GM21515 (cell line): Measurements from ENCODE around the gene L3MBTL1.

Experiments
- ATAC-seq: cut with Tn5 transposase; IDR thresholded peaks from one replicate; pipeline ENCODE4 v1.9.1; 2021; ENCODE audit not compliant: unreplicated experiment

L3MBTL1 gene

DNA sequence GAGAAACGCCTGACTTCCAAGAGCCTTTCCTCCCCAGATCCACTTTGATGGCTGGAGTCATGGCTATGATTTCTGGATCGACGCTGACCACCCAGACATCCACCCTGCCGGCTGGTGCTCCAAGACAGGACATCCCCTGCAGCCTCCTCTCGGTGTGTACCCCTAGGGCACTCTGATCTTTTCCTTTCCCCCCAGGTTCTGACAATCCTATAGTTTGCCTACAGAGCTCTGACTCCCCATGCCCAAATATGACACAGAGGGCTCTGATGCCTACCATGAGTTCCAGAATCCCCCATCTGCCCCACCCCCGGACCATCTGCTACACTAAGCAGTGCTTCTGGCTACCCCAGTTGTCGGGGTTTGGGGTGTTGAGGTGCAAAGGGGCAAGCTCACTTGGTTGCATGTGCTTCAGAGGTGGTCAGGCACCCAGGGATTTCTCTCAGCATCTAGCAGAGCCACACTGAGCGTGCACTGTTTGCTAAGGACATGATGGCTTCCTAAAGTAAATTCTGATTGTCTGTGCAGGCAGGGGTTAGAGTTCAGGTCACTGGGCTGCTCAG is 27.4 kb downstream of the L3MBTL1 start:
- no peak for ATAC-seq

DNA sequence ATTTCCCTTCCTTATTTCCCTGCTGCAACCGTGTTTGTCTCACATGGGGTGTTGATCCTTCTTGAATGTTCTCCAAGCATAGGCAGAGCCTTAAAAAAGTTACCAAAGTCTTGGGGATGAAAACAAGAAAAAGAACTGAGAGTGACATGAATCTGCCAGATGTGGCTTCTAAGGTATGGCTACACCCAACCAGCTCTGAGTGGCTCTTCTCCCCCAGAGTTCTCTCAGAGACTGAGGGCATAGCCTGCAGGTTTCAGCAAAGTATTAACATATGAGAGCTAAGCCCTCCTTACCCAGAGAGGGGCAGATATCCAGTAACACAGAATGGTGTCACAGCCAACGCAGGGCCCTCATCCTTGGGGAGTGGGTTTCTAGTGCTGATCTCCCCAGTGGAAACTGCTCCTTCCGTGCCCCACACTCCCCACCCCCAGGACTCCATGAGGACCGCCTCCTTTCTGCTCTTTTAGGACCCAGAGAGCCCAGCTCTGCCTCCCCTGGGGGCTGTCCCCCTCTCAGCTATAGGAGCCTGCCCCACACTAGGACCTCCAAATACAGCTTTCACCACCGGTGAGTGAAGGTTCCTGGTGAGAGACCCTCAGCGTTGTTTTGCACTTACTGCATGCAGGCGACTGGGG is 28.0 kb downstream of the L3MBTL1 start:
- ATAC-seq, result no peak

DNA sequence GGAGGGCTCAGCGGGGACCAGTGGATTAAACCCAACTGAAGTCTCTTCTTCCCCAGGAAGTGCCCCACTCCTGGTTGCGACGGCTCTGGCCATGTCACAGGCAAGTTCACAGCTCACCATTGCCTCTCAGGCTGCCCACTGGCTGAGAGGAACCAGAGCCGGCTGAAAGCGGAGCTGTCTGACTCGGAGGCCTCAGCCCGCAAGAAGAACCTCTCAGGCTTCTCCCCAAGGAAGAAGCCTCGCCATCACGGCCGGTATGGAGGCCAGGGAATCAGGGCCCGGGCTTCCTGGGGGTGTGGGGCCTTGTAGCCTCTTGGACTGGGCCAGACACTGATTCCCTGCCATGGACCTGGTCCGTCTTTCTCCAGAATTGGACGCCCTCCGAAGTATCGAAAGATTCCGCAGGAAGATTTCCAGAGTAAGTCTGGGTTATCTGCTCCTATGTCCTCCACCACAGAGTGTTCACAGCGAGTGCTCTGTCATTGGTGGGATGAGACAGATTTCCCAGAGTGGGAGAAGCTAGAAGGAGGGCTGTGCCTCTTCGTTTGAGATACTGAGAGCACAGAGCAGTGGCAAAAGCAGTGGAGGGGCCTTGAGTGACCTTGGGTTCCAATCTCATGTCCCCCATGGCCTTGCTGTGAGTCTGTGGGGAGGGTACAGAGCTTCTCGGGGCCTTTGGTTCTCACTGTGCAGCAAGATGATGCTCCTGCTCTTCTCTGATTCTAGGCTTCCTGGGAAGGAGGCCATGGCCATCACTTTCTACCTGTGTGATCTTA is 28.7 kb downstream of the L3MBTL1 start:
- no peak for ATAC-seq

DNA sequence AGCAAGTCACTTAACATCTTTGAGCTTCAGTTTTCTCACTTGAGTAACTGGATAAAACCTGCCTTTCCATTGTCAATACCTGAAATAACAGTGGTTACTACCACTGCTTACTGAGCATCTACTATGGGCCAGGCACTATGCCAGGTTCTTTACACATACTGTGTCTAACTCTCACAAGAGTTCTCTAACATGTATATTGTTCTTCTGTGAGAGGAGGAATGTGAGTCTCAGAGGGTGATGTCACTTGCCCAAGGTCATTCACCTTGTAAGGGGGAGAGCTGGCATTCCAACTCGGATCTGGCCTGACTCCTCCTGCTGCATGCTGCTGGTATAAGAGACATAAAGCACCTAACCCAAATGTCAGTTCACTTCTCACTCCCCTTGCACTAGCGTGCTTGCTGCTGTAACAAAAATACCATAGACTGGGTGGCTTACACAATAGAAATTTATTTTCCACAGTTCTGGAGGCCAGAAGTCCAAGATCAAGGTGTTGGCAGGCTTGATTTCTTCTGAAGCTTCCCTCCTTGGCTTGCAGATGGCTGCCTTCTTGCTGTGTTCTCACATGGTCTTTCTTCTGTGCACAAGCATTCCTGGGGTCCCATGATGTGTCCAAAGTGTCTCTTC is 29.4 kb downstream of the L3MBTL1 start:
- no peak for ATAC-seq

DNA sequence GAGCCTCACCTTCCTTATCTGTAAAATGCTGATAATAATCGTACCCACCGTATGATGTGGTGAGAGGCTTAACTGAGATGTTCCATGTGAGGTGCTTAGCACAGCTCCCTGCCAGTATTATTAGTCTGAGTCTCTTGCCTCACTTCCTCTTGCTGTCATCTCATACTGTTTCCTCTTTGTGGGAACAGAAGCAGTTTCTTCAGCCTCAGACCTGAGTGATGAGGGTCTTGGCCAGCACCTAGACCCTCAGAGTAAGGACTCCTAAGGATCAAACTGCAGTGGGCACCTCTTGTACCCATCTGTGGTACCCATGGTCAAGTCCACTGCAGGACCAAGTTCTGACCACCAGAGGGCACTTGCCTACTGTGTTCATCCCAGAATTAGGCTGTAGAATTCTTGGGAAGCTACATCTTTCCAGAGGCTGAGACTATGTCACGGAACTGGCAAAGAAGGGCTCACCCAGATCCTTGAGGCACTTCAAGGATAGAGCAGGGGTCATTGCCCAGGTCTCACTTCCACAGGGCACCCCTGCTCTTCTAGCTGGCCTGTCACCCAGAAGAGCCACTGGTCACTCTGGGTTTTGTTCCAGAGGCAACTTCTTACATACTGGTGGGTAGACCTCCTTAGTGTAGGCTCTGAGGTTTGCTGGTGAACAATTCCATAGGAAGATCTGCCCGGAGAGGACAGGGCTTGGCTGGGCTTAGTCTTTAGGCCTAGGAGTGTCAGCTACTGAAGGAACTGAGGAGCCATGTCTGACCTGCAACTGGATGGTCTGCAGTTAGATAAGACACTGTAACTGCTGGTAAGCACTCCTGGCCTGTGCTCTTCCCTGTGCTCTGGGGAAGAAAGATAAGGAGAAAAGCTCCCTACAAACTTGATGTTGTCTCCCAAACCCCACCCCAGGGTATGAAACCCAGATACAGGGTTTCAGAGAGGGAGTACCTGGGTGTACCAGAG is 30.7 kb downstream of the L3MBTL1 start:
- no peak for ATAC-seq

DNA sequence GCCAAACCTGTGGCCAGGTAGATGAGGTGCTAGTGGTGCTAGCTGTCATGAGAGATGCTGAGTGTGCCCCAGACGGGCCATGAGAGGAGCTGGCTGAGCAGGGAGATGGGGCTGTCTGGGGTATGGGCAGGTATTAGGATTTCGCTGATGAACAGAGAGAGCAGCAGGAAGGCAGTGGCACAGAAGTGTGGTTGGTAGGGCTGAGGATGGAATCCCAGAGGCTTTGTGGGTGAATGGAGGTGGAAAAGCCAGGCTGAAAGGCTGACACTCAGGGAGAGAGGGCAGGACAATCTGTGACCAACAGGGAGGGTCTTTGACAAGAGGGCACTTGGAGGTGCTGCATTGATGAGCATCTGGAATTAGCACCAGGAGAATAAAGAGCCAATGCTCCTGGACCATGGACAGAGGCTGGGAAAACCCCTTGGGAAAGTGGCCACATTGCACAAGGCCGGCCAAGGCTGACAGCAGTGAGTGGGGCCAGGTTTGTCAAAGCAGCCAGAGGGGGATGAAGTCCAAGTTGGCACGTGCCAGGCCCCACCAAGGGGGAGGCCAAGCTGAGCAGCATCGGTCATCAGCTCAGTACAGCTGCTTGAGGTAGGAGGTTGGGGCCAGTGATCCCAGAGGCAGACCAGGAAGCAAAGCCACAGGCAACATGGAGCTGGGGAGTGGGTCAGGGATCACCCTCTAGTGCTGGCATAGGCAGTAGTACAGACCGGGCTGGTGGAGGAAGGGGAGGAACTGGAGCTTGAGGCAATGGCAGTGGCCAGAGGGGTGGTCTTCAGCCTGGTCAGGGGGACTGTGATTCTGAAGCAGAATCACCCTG is 31.6 kb downstream of the L3MBTL1 start:
- no peak for ATAC-seq

DNA sequence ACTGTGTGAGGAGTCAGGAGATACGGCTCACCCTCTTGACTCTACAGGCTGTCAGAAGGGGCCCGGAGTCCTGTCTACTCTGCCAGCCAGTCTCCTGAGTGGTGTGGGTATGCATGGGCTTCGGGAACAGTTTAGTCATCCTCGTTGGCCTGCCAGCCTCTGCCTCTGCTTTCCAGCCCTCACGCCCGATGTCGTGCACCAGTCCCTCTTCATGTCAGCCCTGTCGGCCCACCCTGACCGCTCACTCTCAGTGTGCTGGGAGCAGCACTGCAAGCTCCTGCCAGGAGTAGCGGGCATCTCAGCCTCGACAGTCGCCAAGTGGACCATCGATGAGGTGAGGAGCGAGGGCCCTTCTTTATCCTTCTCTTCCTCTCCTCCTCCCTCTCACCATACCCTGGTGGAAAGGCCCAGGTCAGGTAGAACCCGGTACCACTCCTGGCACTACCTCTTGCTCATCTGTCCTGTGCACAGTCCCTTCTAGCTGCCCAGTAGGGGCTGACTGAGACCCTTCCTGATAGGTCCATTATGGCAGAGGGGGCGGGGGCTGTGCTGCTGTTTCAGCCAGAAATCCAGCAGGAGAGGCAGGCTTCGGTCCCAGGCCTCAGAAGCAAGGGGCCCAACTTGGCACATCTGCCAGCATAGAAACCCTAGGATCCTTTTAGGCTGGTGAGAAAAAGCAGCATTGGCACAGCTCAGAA is 32.6 kb downstream of the L3MBTL1 start:
- ATAC-seq, result no peak

DNA sequence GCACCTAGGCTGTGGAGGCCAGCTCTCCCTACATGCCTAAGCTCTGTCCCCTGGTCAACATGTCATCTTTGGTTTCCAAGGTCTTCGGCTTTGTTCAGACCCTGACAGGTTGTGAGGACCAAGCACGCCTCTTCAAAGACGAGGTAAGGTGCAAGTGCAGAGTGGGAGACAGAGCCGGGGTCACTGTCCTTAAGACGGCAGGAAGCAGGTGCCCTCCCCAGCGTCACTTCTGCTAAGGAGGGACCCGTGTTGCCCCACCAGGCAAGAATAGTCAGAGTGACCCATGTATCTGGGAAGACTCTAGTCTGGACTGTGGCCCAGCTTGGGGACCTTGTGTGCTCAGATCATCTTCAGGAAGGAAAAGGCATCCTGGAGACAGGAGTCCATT is 33.2 kb downstream of the L3MBTL1 start:
- no peak for ATAC-seq

DNA sequence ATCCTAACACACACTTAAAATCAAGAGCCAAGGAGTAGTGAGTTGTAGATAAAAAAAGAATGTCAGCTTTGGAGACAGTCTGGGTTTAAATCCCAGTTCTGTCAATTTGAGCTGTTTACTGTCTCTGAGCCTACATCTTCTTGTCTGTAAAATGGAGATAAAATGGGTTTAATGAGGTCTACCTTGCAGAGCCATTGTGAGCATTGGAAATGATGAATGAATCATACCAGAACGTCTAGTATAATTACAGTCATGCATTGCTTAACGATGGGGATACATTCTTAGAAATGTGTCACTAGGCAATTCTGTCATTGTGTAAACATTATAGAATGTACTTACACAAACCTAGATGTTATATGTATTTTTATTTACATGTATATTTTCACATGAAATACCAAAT is 33.7 kb downstream of the L3MBTL1 start:
- no peak for ATAC-seq

DNA sequence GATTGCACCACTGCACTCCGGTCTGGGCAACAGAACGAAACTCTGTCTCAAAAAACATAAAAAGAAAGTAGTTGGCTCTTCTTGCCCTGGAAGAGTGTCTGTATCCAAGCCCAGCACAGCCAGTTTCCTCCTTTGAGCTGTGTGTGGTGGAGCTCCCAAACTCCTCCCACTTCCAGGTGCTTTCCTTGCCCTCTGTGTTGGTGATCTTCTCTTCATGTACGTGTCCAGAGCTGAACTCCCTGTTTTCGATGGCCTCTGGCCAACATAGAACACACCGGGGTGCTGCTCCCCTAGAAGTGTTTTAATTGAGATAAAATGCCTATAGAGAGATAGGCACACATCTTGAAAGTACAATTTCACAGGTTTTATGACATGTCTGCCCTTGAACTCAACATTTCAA is 34.7 kb downstream of the L3MBTL1 start:
- no peak for ATAC-seq

DNA sequence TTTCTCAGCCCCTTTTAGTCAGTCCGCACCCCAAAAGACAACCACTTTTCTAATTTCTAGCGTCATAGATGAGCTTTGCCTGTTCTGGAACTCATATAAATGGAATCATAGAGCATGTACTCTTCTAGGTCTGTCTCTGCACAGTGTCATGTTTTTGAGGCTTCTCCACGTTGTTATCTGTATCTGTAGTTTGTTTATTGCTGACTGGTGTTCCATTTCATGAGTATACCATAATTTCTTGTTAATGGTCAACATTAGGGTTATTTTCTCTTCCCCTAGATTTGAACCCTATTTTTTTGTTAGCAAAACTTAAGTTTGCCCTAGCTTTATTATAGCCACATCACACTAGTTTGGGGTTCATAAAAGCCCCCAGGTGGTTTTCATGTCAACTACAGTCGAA is 35.2 kb downstream of the L3MBTL1 start:
- no peak for ATAC-seq

DNA sequence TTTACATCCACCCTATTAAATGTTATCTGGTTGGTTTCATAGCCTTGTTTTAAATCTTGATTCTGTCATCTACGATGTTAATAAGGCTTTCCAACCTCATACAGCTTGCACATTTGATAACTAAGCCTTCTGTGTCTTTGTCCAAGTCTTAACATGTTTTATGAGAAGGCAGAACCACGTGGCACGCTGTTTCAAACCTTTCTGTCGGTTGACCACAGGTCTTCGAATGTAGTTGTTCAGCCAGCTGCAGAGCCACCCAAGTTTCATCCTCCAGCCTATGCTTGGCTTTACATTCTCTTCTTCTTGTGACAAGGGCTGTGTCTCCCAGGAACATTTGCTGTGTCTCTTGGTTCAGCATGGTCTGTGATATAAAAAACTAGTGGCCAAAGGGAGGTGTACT is 35.6 kb downstream of the L3MBTL1 start:
- no peak for ATAC-seq

DNA sequence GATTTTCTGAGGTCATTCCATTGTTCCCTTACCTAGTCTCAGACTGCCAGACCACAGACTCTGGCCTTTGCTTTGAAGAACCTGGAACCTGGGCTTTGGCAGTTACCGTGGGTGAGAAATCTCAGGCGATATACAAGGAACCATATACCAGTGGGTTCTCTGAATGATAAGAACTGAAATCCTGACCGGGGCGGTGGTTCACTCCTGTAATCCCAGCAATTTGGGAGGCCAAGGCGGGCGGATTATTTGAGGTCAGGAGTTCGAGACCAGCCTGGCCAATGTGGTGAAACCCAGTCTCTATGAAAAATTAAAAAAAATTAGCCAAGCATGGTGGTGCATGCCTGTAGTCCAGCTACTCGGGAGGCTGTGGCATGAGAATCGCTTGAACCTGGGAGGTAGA is 37.0 kb downstream of the L3MBTL1 start:
- no peak for ATAC-seq

DNA sequence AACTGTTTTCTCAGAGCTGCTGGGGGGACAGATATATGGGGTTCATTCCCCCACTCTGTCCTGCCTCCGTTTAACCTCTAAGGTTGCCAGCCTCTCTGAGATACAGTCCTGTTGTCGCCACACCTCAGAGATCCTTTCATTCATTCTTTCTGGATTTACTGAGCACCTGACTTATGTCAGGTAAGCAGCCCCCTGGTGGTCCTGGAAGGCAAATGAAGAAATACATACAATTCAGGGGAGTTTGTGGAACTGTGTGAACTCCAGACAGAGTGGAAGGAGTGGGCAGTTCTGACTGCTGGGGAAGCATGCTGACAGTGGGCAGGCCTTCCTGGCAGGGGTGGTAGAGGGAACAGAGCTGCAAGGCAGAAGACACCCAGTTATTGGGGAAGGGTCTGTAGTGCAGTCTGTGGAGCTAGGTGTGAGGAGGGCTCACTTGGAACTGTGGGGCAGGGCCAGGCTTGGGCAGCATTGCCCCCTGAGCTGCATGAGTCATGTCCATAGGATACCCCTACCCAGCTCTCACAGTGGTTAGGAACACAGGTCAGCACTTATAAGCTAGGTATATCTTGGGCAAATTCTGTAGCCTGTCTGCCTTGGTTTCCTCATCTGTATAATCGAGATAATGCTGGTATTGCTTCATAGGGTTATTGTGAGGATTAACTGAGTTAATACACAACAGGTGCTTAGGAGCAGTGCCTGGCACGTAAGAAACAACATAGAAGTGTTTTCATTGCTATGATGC is 38.5 kb downstream of the L3MBTL1 start:
- ATAC-seq, result no peak

DNA sequence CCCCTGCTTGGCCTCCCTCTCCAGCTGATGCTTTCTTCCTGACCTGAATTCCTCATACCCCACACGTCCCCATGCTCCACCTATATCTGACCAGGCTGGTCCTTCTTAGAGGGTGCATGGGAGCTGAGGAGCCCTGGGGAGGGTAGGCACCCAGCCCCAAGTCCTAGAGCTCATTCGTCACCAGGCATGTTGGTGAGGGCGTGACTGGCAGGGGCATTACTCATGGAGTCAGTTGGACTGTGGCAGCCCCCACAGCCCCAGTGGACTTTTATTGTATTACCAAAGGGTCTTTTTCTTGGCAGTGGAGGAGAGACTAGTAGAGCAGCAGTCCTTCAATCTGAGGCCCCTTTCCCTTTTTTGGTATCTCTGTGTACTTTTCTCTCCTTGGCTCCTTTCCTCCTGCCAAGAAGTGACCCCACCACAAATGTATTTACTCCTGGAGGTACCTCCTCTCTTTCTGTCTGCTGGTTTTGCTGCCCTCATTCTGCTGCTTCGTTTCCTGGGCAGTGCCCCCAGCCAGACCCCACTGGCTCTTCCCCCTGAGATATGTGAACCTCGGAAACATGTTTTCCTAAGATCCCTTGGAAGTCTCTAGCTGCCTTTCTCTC is 40.9 kb downstream of the L3MBTL1 start:
- ATAC-seq, result no peak

DNA sequence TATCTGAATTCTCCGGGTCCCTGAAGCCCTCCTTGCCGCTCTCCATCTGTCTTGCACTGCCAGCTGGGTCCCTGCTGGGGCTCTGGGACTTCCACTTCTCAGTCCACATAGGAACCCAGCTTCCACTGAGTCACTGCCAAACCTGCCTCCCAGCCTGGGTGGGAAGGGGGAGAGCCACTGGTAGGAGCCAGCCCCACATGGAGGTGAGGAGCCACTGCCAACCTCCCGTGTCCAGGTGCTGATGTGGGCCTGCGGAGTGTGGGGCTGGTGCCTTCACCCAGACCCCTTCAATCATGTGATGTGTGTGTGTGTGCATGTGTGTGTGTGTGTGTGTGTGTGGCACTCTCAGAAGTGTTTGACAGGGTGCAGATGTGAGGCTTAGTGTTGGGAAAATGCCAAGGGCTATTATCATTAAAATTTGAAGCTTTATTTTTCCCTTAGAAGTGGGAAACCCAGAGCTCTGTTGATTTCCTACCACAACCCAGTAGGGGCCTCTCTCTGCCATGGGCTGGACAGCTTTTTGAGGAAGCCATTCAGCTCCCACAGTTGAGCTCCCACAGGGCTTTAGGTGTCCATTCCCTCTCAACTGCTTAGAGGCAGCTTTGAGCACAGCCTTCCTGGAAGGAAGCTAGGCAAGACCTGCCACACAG is 42.0 kb downstream of the L3MBTL1 start:
- ATAC-seq, result no peak

DNA sequence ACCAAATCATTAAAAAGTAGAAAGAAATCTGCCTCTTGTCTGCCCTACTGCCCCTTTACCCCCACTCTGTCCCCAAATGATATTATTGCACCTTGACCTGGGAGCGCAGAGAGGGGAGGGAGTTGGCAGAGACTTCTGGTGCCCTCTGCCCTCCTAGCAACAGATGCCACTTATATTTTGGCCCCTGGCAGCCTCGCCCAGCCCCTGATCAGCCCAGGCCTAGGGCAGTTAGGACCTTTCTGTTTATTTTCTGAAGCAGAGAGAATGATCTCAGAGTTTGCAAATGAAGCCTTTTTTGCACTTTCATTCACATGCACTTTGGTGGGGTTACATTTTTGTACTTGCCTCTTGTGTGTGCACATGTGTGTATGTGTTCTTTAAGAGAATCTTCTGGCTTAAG is 43.0 kb downstream of the L3MBTL1 start:
- no peak for ATAC-seq

DNA sequence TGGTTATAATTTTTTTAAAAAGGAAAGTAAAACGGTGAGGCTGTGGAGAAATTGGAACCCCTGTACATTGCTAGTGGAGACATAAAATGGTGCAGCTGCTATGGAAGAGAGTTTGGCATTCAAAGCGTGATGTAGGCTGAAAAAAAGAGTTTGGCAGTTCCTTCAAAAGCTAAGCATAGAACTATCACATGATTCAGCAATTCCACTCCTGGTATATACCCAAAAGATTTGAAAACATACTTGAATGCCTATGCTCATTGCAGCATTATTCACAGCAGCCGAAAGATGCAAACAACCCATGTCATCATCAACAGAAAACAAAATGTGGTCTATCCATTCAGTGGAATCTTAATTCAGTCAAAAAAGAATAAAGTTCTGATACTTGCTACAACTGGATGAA is 46.9 kb downstream of the L3MBTL1 start:
- no peak for ATAC-seq
